Measurements from ENCODE around the gene GGN.

- TF ChIP-seq TAF1 (IDR thresholded peaks at IDR 0.05; ENCODE audit: low read depth): no peak
- TF ChIP-seq ZBTB7A (IDR thresholded peaks at IDR 0.05; ENCODE audit: low read depth): no peak
- TF ChIP-seq MAX (IDR thresholded peaks at IDR 0.05): no peak
- no peak for TF ChIP-seq CREB1 (IDR thresholded peaks at IDR 0.05; ENCODE audit: low read depth)
- TF ChIP-seq EGR1 (IDR thresholded peaks at IDR 0.05): no peak
- TF ChIP-seq, protein P1, sequence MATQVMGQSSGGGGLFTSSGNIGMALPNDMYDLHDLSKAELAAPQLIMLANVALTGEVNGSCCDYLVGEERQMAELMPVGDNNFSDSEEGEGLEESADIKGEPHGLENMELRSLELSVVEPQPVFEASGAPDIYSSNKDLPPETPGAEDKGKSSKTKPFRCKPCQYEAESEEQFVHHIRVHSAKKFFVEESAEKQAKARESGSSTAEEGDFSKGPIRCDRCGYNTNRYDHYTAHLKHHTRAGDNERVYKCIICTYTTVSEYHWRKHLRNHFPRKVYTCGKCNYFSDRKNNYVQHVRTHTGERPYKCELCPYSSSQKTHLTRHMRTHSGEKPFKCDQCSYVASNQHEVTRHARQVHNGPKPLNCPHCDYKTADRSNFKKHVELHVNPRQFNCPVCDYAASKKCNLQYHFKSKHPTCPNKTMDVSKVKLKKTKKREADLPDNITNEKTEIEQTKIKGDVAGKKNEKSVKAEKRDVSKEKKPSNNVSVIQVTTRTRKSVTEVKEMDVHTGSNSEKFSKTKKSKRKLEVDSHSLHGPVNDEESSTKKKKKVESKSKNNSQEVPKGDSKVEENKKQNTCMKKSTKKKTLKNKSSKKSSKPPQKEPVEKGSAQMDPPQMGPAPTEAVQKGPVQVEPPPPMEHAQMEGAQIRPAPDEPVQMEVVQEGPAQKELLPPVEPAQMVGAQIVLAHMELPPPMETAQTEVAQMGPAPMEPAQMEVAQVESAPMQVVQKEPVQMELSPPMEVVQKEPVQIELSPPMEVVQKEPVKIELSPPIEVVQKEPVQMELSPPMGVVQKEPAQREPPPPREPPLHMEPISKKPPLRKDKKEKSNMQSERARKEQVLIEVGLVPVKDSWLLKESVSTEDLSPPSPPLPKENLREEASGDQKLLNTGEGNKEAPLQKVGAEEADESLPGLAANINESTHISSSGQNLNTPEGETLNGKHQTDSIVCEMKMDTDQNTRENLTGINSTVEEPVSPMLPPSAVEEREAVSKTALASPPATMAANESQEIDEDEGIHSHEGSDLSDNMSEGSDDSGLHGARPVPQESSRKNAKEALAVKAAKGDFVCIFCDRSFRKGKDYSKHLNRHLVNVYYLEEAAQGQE (IDR thresholded peaks at IDR 0.05; ENCODE audit: low read depth): no peak
Measured at GRCh38 chr19:38355728-38356725, 31.8 kb downstream of the GGN start.

Measured in Ishikawa (cell line).